ENCODE measurements around the gene NEK1.
A peak's percentile ranks its signal among the peaks of the same experiment; 100 is the strongest.
"Not testable (repeated sequence)": the region's sequence is repeated elsewhere in the genome, so short reads cannot be mapped to it uniquely, and the experiment has no call there.

NEK1 gene

GRCh38 chr4:169439244-169439643 is 173.1 kb downstream of the NEK1 start:
- Mint-ChIP-seq H3K27me3 (ENCODE audit: low read depth, poor library complexity) (no peaks in the 10 kb centered on the region), H3K27ac (peak overlapping the region; percentile 34), H3K4me1 (no peaks in the 10 kb centered on the region), H3K4me3 (no peak overlapping the region), H3K36me3 (ENCODE audit: low read depth) (peaks cover 23% of the 10 kb centered on the region), H3K9me3 (peaks cover 23% of the 10 kb centered on the region)
- no peak for TF ChIP-seq CTCF (IDR thresholded peaks at IDR 0.05)
- DNase-seq = no peak

DNA sequence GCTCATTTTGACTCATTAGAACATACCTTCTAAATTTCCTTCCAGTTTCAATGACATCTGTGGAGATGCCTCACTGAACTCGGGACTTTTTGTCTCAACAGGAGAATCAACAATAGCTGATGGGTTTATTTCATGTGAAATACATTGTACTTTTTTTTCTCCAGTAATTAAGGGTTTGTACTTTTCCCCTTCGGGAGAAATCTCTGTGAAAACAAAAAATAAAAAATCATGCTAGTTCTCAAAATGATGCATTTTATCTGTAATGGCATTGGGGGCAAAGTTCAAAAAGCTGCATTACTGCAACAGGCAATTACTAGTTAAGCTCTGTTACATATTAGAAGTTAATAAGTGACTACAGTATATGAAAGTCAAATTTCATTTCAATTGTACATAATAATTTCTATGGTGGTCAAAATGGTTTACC is 174.3 kb downstream of the NEK1 start:
- DNase-seq = no peak
- no peak for TF ChIP-seq CTCF (IDR thresholded peaks at IDR 0.05)
- H3K9me3 Mint-ChIP-seq = peaks cover 11% of the 10 kb centered on the region
- H3K27me3 Mint-ChIP-seq (ENCODE audit: low read depth, poor library complexity) = no peaks in the 10 kb centered on the region
- no peak overlapping the region for H3K4me3 Mint-ChIP-seq
- peaks cover 11% of the 10 kb centered on the region for H3K36me3 Mint-ChIP-seq (ENCODE audit: low read depth)
- no peaks in the 10 kb centered on the region for H3K4me1 Mint-ChIP-seq
- H3K27ac Mint-ChIP-seq = no peak overlapping the region

GRCh38 chr4:169437299-169438047 is 174.9 kb downstream of the NEK1 start:
- Mint-ChIP-seq H3K9me3 (peaks cover 5% of the 10 kb centered on the region), H3K4me1 (no peaks in the 10 kb centered on the region), H3K36me3 (ENCODE audit: low read depth) (peaks cover 5% of the 10 kb centered on the region), H3K27me3 (ENCODE audit: low read depth, poor library complexity) (no peaks in the 10 kb centered on the region), H3K4me3 (no peak overlapping the region), H3K27ac (no peak overlapping the region)
- no peak for TF ChIP-seq CTCF (IDR thresholded peaks at IDR 0.05)
- DNase-seq = no peak

DNA sequence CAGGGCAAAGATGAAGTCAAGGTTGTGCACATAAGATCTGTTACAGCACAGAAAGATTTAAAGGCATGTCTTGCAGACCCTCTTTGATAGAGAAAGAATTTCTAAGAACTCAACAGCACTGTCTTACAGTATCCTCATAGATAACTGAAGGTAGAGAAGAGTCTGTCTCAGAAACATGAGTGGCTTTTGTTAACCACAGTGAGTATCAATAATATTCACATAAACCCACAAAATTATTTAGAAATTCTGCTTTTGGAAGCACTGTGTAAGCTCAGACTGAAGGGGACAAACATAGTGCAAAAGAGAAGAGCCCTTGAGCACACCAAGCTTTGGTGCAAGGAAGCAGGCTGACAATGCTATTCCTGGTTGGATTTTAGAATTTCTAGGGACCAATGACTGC is 175.6 kb downstream of the NEK1 start:
- no peak for DNase-seq
- Mint-ChIP-seq H3K27ac (no peak overlapping the region), H3K36me3 (ENCODE audit: low read depth) (no peaks in the 10 kb centered on the region), H3K4me3 (no peak overlapping the region), H3K9me3 (no peaks in the 10 kb centered on the region), H3K4me1 (no peaks in the 10 kb centered on the region), H3K27me3 (ENCODE audit: low read depth, poor library complexity) (no peaks in the 10 kb centered on the region)
- no peak for TF ChIP-seq CTCF (IDR thresholded peaks at IDR 0.05)

- no peaks in the 10 kb centered on the region for H3K27me3 Mint-ChIP-seq (ENCODE audit: low read depth, poor library complexity)
- H3K36me3 Mint-ChIP-seq (ENCODE audit: low read depth) = peaks cover 11% of the 10 kb centered on the region
- no peak for DNase-seq
- H3K27ac Mint-ChIP-seq = no peak overlapping the region
- TF ChIP-seq CTCF (IDR thresholded peaks at IDR 0.05) = no peak
- no peaks in the 10 kb centered on the region for H3K4me1 Mint-ChIP-seq
- H3K4me3 Mint-ChIP-seq = no peak overlapping the region
- H3K9me3 Mint-ChIP-seq = no peaks in the 10 kb centered on the region
Observed at GRCh38 chr4:169428376-169428775, 184.0 kb downstream of the NEK1 start.

GRCh38 chr4:169427727-169428126 is 184.7 kb downstream of the NEK1 start:
- not testable (repeated sequence) for H3K27ac Mint-ChIP-seq; DNase-seq; H3K4me3 Mint-ChIP-seq; H3K27me3 Mint-ChIP-seq (ENCODE audit: low read depth, poor library complexity); H3K4me1 Mint-ChIP-seq; H3K9me3 Mint-ChIP-seq
- H3K36me3 Mint-ChIP-seq (ENCODE audit: low read depth) = peaks cover 11% of the 10 kb centered on the region
